Heart right ventricle (tissue), 16 donors: Measurements from ENCODE around the gene KCNMA1. TPM values are rescaled to one million over a fixed set of nuclear protein-coding genes. Genes with fewer than 3 reads are reported as not detected.
"Not testable (repeated sequence)": the region's sequence is repeated elsewhere in the genome, so short reads cannot be mapped to it uniquely, and the experiment has no call there.

ENCODE experiments used
- ATAC-seq, 8 donors: fragments of 200-7000 bp; cut with Tn5 transposase; one replicate each; pipeline ENCODE4 v1.9.1; 2020; ENCODE audit warnings: mild to moderate bottlenecking in 8 of 8, moderate library complexity in 8 of 8, moderate number of reproducible peaks in 1 of 8
- DNase-seq, 2 donors: peaks; one replicate each; pipeline ENCODE4 v3.0.0-alpha.2; 2020
- H3K27ac ChIP-seq, 10 donors: fragments of 200-600 bp; sonication (generic) in 2 of 10; one replicate each; pipeline versions ENCODE4 v1.5.0 to v1.8.0; 2020 to 2022; ENCODE audit warnings: mild to moderate bottlenecking in 3 of 10
- H3K27me3 ChIP-seq, 7 donors: fragments of 200-600 bp; one replicate each; pipeline ENCODE4 v1.8.0; 2021 to 2022; ENCODE audit warnings: mild to moderate bottlenecking in 2 of 7
- H3K36me3 ChIP-seq, 9 donors: fragments of 200-600 bp; sonication (generic) in 1 of 9; one replicate each; pipeline versions ENCODE4 v1.5.0 to v1.8.0; 2020 to 2022; ENCODE audit warnings: mild to moderate bottlenecking in 2 of 9
- H3K4me1 ChIP-seq, 9 donors: fragments of 200-600 bp; sonication (generic) in 1 of 9; one replicate each; pipeline versions ENCODE4 v1.5.0 to v1.8.0; 2020 to 2022; ENCODE audit warnings: mild to moderate bottlenecking in 4 of 9
- H3K4me3 ChIP-seq, 10 donors: fragments of 200-600 bp; sonication (generic) in 2 of 10; one replicate each; pipeline versions ENCODE4 v1.5.0 to v1.8.0; 2020 to 2022; ENCODE audit warnings: mild to moderate bottlenecking in 7 of 10, moderate library complexity in 2 of 10
- H3K9me3 ChIP-seq, 11 donors: fragments of 200-600 bp in 10 of 11; sonication (generic) in 2 of 11; one replicate each; pipeline versions ENCODE4 v1.5.0 to v1.8.0; 2013 to 2022; ENCODE audit warnings: mild to moderate bottlenecking in 2 of 11, control low read depth in 1 of 11, moderate library complexity in 1 of 11
- CTCF ChIP-seq, 9 donors: fragments of 200-600 bp; sonication (generic) in 2 of 9; IDR thresholded peaks; one replicate each; pipeline versions ENCODE4 v1.5.0 to v1.8.0; 2021 to 2022; ENCODE audit warnings: antibody characterized with exemption in 9 of 9, mild to moderate bottlenecking in 5 of 9, moderate library complexity in 1 of 9
- WGBS, 2 donors: extraction: QIAGEN DNeasy Blood & Tissue Kit; methylation state at CpG; one replicate each; pipeline ENCODE4 v1.1.7; 2013; ENCODE audit warnings: inconsistent platforms in 1 of 2; 5-methylcytosine and 5-hydroxymethylcytosine counted together
- intact Hi-C, 10 donors: fragments of 100-400 bp; cut with DNase I; formaldehyde crosslinking; loops; one replicate each; pipeline versions ENCODE4 v1.11.1 to v1.14.2; 2022
- polyA plus RNA-seq, 2 donors: library from polyadenylated mRNA; stranded (reverse); fragments of 200-250 nt; gene quantifications; one replicate each; pipeline ENCODE4 v1.2.3, GENCODE V29; 2013
- total RNA-seq, 10 donors: library from RNA; stranded (reverse); fragmentation: NEBNext Ultra II Directional in 3 of 10; extraction: Animal tissue kit (Norgen Biotek cat#: 25700) in 3 of 10; gene quantifications; one replicate each; pipeline versions ENCODE4 v1.2.1 to v1.2.4, GENCODE V29; 2021 to 2023
- donor health status: Arrhythmogenic right ventricular cardiomyopathy.
- donor health status: ischemic (EF 13 %, LVEDD 7.1; RV severe dilation, severe dysfunction).
- donor health status: healthy with polysubstance abuse.
- donor health status: DM: no; HTN: yes; CAD: no.
- donor health status: DM: no; HTN: no; CAD: no.
- donor health status: ischemic (EF 25% LVEDD 6.9; RV normal size, moderate dysfunction).
- donor health status: ischemic (EF 25% LVEDD 5.7; RV mildly dilated, moderate dysfunction).
- donor health status: healthy.
- donor health status: DM: yes; HTN: yes; CAD: no.
- donor health status: Ischemic cardiomyopathy.
- donor health status: ischemic (EF 35%, LVEDD 5.7; RV mildly dilated, moderate dysfunction).
- donor health status: nonischemic (EF 11% LVEDD 7.7; RV severe dilation, severe dysfunction).
- donor health status: DM: yes; HTN: yes; CAD: no.
- donor health status: PGD.
- donor health status: ischemic (EF 29% LVEDD 5.4; RV normal size, mild dysfunction).
- donor health status: nonischemic (EF 23%, LVEDD 6.1; RV moderate dilation, normal function).

The KCNMA1 gene
- total and polyA plus RNA-seq, 12 donors, result 0.59 to 5.3 (median 1.6) TPM

GRCh38 chr10:77415313-77415960, 222.2 kb downstream of the KCNMA1 start:
- intact Hi-C loops, result no loop called here
- no peak for TF ChIP-seq CTCF (IDR thresholded peaks at IDR 0.05)
- H3K4me1 ChIP-seq, result peaks cover 0 to 2% (median 0%) of the 10 kb centered on the region in 9 donors
- no peak overlapping the region for H3K4me3 ChIP-seq
- H3K27ac ChIP-seq, result no peak overlapping the region
- ATAC-seq, result no peak
- H3K9me3 ChIP-seq, result no peaks in the 10 kb centered on the region
- DNase-seq, result no peak
- H3K27me3 ChIP-seq, result peaks cover 0 to 32% (median 15%) of the 10 kb centered on the region in 7 donors
- WGBS, 2 donors, result 75 to 77% methylated on average over 6 of the region's 6 CpGs
- H3K36me3 ChIP-seq, result no peaks in the 10 kb centered on the region

- 72 to 78% methylated on average over 7 of the region's 7 CpGs for WGBS, 2 donors
- TF ChIP-seq CTCF (IDR thresholded peaks at IDR 0.05), result no peak
- H3K4me1 ChIP-seq, result peaks cover 0 to 5% (median 0%) of the 10 kb centered on the region in 9 donors
- no peaks in the 10 kb centered on the region for H3K36me3 ChIP-seq
- no peak for DNase-seq
- H3K27me3 ChIP-seq, result peaks cover 0 to 42% (median 20%) of the 10 kb centered on the region in 7 donors
- no peak for ATAC-seq
- intact Hi-C loops, result no loop called here
- no peak overlapping the region for H3K4me3 ChIP-seq
- H3K9me3 ChIP-seq, result no peaks in the 10 kb centered on the region
- no peak overlapping the region for H3K27ac ChIP-seq
Observed at GRCh38 chr10:77413231-77413630, 224.4 kb downstream of the KCNMA1 start.

GRCh38 chr10:77412573-77413133, 225.0 kb downstream of the KCNMA1 start:
- H3K27ac ChIP-seq, ATAC-seq, DNase-seq, H3K36me3 ChIP-seq, intact Hi-C loops, H3K4me1 ChIP-seq, H3K4me3 ChIP-seq, H3K9me3 ChIP-seq: not testable (repeated sequence)
- 89 to 93% methylated on average over 8 of the region's 8 CpGs for WGBS, 2 donors
- peaks cover 0 to 48% (median 20%) of the 10 kb centered on the region in 7 donors for H3K27me3 ChIP-seq

DNA sequence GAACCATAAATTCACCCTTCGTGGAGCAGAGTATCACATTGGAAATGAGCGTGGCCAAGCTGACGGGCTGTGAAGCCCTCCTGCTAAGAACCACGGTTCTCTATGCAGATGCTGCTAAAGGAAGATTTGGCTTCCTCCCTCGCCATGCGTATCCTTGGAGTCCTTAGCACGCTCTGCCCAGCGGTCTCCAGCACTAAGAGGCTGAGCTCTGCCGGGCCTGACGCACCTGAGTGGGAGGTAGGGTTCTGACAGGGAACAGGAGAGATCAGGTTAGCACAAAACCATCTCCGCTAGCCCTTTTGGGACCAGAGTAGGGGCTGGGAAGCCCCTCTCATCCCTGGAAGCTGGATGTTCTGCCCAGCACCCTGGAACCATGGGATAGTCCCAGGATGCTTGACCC, 225.8 kb downstream of the KCNMA1 start:
- ATAC-seq (no peak), DNase-seq (no peak)
- Histone ChIP-seq H3K4me1 (peaks cover 0 to 5% (median 0%) of the 10 kb centered on the region in 9 donors), H3K36me3 (no peaks in the 10 kb centered on the region), H3K9me3 (no peaks in the 10 kb centered on the region), H3K27me3 (peaks cover 0 to 51% (median 20%) of the 10 kb centered on the region in 7 donors), H3K4me3 (no peak overlapping the region), H3K27ac (no peak overlapping the region)
- intact Hi-C loops, result no loop called here
- WGBS, 2 donors, result 86 to 89% methylated on average over 11 of the region's 11 CpGs
- no peak for TF ChIP-seq CTCF (IDR thresholded peaks at IDR 0.05)

DNA sequence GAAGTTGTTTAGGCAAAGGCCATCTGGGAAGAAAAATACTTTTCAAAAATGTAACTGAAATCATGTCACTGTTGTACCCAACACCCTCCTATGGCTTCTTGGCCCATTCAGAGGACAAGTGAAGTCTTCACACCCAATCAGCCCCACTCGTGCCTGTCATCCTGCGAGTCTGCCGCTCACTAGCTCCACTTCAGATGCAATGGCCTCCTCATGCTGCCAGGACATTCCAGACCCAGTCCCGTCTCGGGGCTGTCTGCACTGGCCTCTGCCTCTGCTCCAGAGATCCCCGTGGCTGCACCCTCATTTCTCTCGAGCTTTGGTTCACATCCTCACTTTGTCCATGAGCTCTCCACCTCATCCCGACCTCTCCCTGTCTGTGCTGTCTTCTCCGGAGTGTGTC, 227.1 kb downstream of the KCNMA1 start:
- intact Hi-C loops, result no loop called here
- no peak for DNase-seq
- ATAC-seq, result peak in 2 of 8 donors; percentile 29 to 42
- no peak for TF ChIP-seq CTCF (IDR thresholded peaks at IDR 0.05)
- no peak overlapping the region for H3K4me3 ChIP-seq
- H3K36me3 ChIP-seq, result no peaks in the 10 kb centered on the region
- H3K4me1 ChIP-seq, result peaks cover 0 to 13% (median 0%) of the 10 kb centered on the region in 9 donors
- peaks cover 0 to 55% (median 23%) of the 10 kb centered on the region in 7 donors for H3K27me3 ChIP-seq
- no peak overlapping the region for H3K27ac ChIP-seq
- WGBS, 2 donors, result 38 to 54% methylated on average over 9 of the region's 9 CpGs
- no peaks in the 10 kb centered on the region for H3K9me3 ChIP-seq
